Smooth muscle cell (in vitro differentiated cells): ENCODE measurements around the gene PBX3. TPM values are rescaled to one million over a fixed set of nuclear protein-coding genes. Genes with fewer than 3 reads are reported as not detected.

ENCODE experiments used
- DNase-seq: peaks from one replicate; lab custom pipeline; 2025; ENCODE audit not compliant: unreplicated experiment; lab: John Stamatoyannopoulos, UW
- H2AFZ ChIP-seq: fragments of 200-600 bp; sonication (generic); 2 replicates; pipeline ENCODE4 v1.6.0; 2016; ENCODE audit warnings: antibody characterized with exemption, low read depth, mild to moderate bottlenecking
- H3F3A ChIP-seq: fragments of 200-600 bp; sonication (generic); 2 replicates; pipeline ENCODE4 v1.6.0; 2017; ENCODE audit warnings: antibody characterized with exemption, low read depth
- H3K27ac ChIP-seq: fragments of 200-600 bp; sonication (generic); 2 replicates; pipeline ENCODE4 v1.5.1; 2016; ENCODE audit warnings: low read depth, mild to moderate bottlenecking
- H3K27me3 ChIP-seq: fragments of 200-600 bp; sonication (generic); 2 replicates; pipeline ENCODE4 v1.6.1; 2016; ENCODE audit warnings: low read depth, mild to moderate bottlenecking
- H3K36me3 ChIP-seq: fragments of 200-600 bp; sonication (generic); 2 replicates; pipeline ENCODE4 v1.5.1; 2016; ENCODE audit warnings: low read depth
- H3K4me1 ChIP-seq: fragments of 200-600 bp; sonication (generic); 2 replicates; pipeline ENCODE4 v1.5.1; 2016; ENCODE audit warnings: low read depth
- H3K4me2 ChIP-seq: fragments of 200-600 bp; sonication (generic); 2 replicates; pipeline ENCODE4 v1.6.0; 2016; ENCODE audit warnings: mild to moderate bottlenecking
- H3K4me3 ChIP-seq: fragments of 200-600 bp; sonication (generic); 2 replicates; pipeline ENCODE4 v1.5.1; 2016; ENCODE audit warnings: mild to moderate bottlenecking
- H3K79me2 ChIP-seq: fragments of 200-600 bp; sonication (generic); 2 replicates; pipeline ENCODE4 v1.6.0; 2016; ENCODE audit warnings: low read depth, mild to moderate bottlenecking
- H3K9ac ChIP-seq: fragments of 200-600 bp; sonication (generic); 2 replicates; pipeline ENCODE4 v1.6.0; 2016; ENCODE audit warnings: low read depth
- H3K9me3 ChIP-seq: fragments of 200-600 bp; sonication (generic); replicated peaks from 2 replicates; pipeline ENCODE4 v1.5.1; 2016; ENCODE audit warnings: low read depth
- H4K20me1 ChIP-seq: fragments of 200-600 bp; sonication (generic); 2 replicates; pipeline ENCODE4 v1.6.0; 2016; ENCODE audit warnings: low read depth
- CTCF ChIP-seq: fragments of 200-600 bp; sonication (generic); IDR thresholded peaks from 2 replicates; pipeline ENCODE4 v1.5.1; 2017; ENCODE audit warnings: borderline replicate concordance, mild to moderate bottlenecking, antibody characterized with exemption; ENCODE audit not compliant: insufficient read depth, poor library complexity, severe bottlenecking
- WGBS: methylation state at CpG from one replicate; pipeline ENCODE4 v1.1.7; 2016; ENCODE audit warnings: low lambda C conversion rate; 5-methylcytosine and 5-hydroxymethylcytosine counted together
- polyA plus RNA-seq: library from polyadenylated mRNA; unstranded; fragments of >200 nt; fragmentation: Nextera tagmentation; extraction: Ambion mirVana; gene quantifications from 2 replicates; pipeline ENCODE4 v1.2.1, GENCODE V29; 2016
- total RNA-seq: library from RNA; depleted of rRNA; stranded (reverse); fragments of >200 nt; gene quantifications from 2 replicates; pipeline ENCODE4 v1.2.3, GENCODE V29; 2014

Gene PBX3
- total and polyA plus RNA-seq, 2 experiments from 2014 or later = 15.3 to 34.6 TPM

DNA sequence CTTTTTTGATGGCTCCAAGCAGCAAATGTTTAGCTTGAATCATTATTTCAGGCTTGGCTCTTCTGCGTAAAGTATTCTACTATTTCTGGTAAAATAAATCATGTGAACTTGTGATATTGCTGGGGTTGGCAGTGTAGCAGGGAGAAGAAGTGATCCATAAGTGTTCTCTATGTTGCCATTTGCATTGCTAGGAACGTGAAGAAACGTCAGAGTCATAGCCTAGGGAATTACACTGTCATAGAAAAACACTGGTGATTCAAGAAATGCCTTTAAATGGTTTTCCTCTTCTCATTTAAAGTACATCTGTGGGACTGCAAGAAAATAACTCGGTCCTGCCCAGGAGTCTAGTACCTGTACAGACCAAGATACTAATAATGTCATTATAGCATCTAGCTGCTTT is 162.3 kb downstream of the PBX3 start:
- Histone ChIP-seq H4K20me1 (peaks cover 51% of the 10 kb centered on the region), H3K4me1 (peaks cover 14% of the 10 kb centered on the region), H3K9me3 (no peaks in the 10 kb centered on the region), H3K4me3 (no peak overlapping the region), H3K9ac (no peak overlapping the region), H3K36me3 (no peaks in the 10 kb centered on the region), H3K27ac (no peak overlapping the region), H2AFZ (no peak overlapping the region), H3K27me3 (peaks cover 10% of the 10 kb centered on the region), H3F3A (no peaks in the 10 kb centered on the region), H3K4me2 (no peak overlapping the region), H3K79me2 (no peaks in the 10 kb centered on the region)
- no peak for TF ChIP-seq CTCF
- 92% methylated on average over 4 of the region's 4 CpGs for WGBS
- no peak for DNase-seq

GRCh38 chr9:125910286-125910685 is 163.1 kb downstream of the PBX3 start:
- no peak for DNase-seq
- Histone ChIP-seq H3F3A (no peaks in the 10 kb centered on the region), H3K36me3 (no peaks in the 10 kb centered on the region), H2AFZ (no peak overlapping the region), H3K4me2 (no peak overlapping the region), H3K27ac (no peak overlapping the region), H3K79me2 (no peaks in the 10 kb centered on the region), H3K9ac (no peak overlapping the region), H3K27me3 (peaks cover 10% of the 10 kb centered on the region), H3K4me1 (peaks cover 10% of the 10 kb centered on the region), H4K20me1 (peaks cover 43% of the 10 kb centered on the region), H3K4me3 (no peak overlapping the region), H3K9me3 (no peaks in the 10 kb centered on the region)
- no peak for TF ChIP-seq CTCF
- 88% methylated on average over 7 of the region's 7 CpGs for WGBS

- Histone ChIP-seq H3K4me2 (no peak overlapping the region), H3F3A (no peaks in the 10 kb centered on the region), H3K9ac (no peak overlapping the region), H3K36me3 (no peaks in the 10 kb centered on the region), H2AFZ (no peak overlapping the region), H3K27me3 (peaks cover 10% of the 10 kb centered on the region), H3K27ac (no peak overlapping the region), H4K20me1 (peaks cover 28% of the 10 kb centered on the region), H3K79me2 (no peaks in the 10 kb centered on the region), H3K4me3 (no peak overlapping the region), H3K9me3 (no peaks in the 10 kb centered on the region), H3K4me1 (peaks cover 10% of the 10 kb centered on the region)
- no peak for DNase-seq
- TF ChIP-seq CTCF = no peak
- 83% methylated on average over 8 of the region's 8 CpGs for WGBS
These were observed 164.9 kb downstream of the PBX3 start for GRCh38 chr9:125911861-125912644.

DNA sequence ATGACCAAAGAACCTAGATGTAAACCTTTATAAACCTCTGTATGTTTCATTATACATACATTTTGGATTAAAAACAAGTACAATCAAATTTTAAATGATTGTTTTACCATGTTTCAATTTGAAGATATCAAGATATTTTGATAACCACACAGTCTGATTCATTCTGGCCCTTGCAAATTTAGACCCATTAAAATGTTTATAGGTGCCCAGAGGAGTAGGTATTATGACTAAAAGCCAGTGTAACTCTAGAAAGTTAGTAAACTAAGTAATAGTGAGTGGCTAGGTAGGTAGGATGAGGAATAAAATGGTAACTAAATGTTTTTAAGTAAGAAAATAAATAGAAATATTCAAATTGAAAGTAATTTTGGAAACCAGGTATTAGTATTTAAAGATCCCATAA is 165.5 kb downstream of the PBX3 start:
- Histone ChIP-seq H3K4me2 (no peak overlapping the region), H3K9ac (no peak overlapping the region), H3K4me1 (peaks cover 10% of the 10 kb centered on the region), H3K9me3 (no peaks in the 10 kb centered on the region), H3F3A (no peaks in the 10 kb centered on the region), H4K20me1 (peaks cover 28% of the 10 kb centered on the region), H3K79me2 (no peaks in the 10 kb centered on the region), H3K27ac (no peak overlapping the region), H2AFZ (no peak overlapping the region), H3K27me3 (peaks cover 7% of the 10 kb centered on the region), H3K4me3 (no peak overlapping the region), H3K36me3 (no peaks in the 10 kb centered on the region)
- no peak for DNase-seq
- TF ChIP-seq CTCF = no peak
